Activated CD4-positive, alpha-beta memory T cell treated with anti-CD3 and anti-CD28 coated beads, Interleukin-2, amount 10 ng/mL, durations not matched to agents 7 days and 5 days (primary cell): Measurements from ENCODE around the gene UBXN4. TPM values are rescaled to one million over a fixed set of nuclear protein-coding genes. Genes with fewer than 3 reads are reported as not detected.
A peak's percentile ranks its signal among the peaks of the same experiment; 100 is the strongest.
"Not testable (repeated sequence)": the region's sequence is repeated elsewhere in the genome, so short reads cannot be mapped to it uniquely, and the experiment has no call there.

ENCODE experiments used
- CTCF ChIA-PET: fragments of 350-600 bp; sonication (Branson Sonifier 250); formaldehyde crosslinking; loops from one replicate; lab custom pipeline; 2021; ENCODE audit warnings: antibody characterized with exemption, inconsistent platforms; lab: Charles Lee
- POLR2A ChIA-PET: fragments of 350-600 bp; sonication (Branson Sonifier 250); formaldehyde crosslinking; loops from one replicate; lab custom pipeline; 2021; ENCODE audit warnings: antibody characterized with exemption; lab: Charles Lee
- DNase-seq: peaks from one replicate; pipeline ENCODE4 v3.0.0-alpha.2; 2020
- H3K27ac Mint-ChIP-seq: one replicate; pipeline ENCODE4 v1.8.0; 2021; ENCODE audit warnings: mild to moderate bottlenecking, mixed read lengths
- H3K27me3 Mint-ChIP-seq: one replicate; pipeline ENCODE4 v1.8.0; 2021; ENCODE audit warnings: mixed read lengths
- H3K36me3 Mint-ChIP-seq: one replicate; pipeline ENCODE4 v1.8.0; 2021; ENCODE audit warnings: low read depth, mixed read lengths
- H3K4me1 Mint-ChIP-seq: one replicate; pipeline ENCODE4 v1.8.0; 2021; ENCODE audit warnings: mixed read lengths
- H3K4me3 Mint-ChIP-seq: one replicate; pipeline ENCODE4 v1.8.0; 2021; ENCODE audit warnings: mild to moderate bottlenecking, mixed read lengths
- H3K9me3 Mint-ChIP-seq: one replicate; pipeline ENCODE4 v1.8.0; 2021; ENCODE audit warnings: mixed read lengths
- total RNA-seq, 2 experiments: library from RNA; stranded (reverse); gene quantifications; one replicate each; pipeline ENCODE4 v1.2.3, GENCODE V29; 2021

The UBXN4 gene
- total RNA-seq, 2 experiments from 2014 or later = 118 to 126 TPM

- H3K27me3 Mint-ChIP-seq = no peaks in the 10 kb centered on the region
- peaks cover 15% of the 10 kb centered on the region for H3K4me1 Mint-ChIP-seq
- DNase-seq = no peak
- peaks cover 16% of the 10 kb centered on the region for H3K9me3 Mint-ChIP-seq
- CTCF ChIA-PET = interaction anchor here (0.7 to 4.5 kb wide), 25 partner anchors 9 to 808 kb away, joined by 3 to 39 read pairs (median 6); no protein-coding TSS in a partner anchor
- peaks cover 15% of the 10 kb centered on the region for H3K36me3 Mint-ChIP-seq
- no peak overlapping the region for H3K27ac Mint-ChIP-seq
- POLR2A ChIA-PET = interaction anchor here (0.6 to 1.8 kb wide), 3 partner anchors 9 to 52 kb away, joined by 3 read pairs; no protein-coding TSS in a partner anchor
- H3K4me3 Mint-ChIP-seq = no peak overlapping the region
Observed at GRCh38 chr2:135796606-135797005, 55.0 kb downstream of the UBXN4 start.

GRCh38 chr2:135797497-135798274 lies 56.0 kb downstream of the UBXN4 start:
- H3K27me3 Mint-ChIP-seq = no peaks in the 10 kb centered on the region
- H3K4me1 Mint-ChIP-seq = peaks cover 12% of the 10 kb centered on the region
- H3K27ac Mint-ChIP-seq = no peak overlapping the region
- ChIA-PET CTCF (interaction anchor here (0.6 to 4.5 kb wide), 39 partner anchors 8 to 1047 kb away, joined by 3 to 39 read pairs (median 5); partner anchors contain the start of genes R3HDM1 and ZRANB3), POLR2A (interaction anchor here (0.6 to 1.8 kb wide), 3 partner anchors 12 to 25 kb away, joined by 3 to 4 read pairs (median 3); no protein-coding TSS in a partner anchor)
- H3K36me3 Mint-ChIP-seq = peaks cover 19% of the 10 kb centered on the region
- H3K4me3 Mint-ChIP-seq = no peak overlapping the region
- H3K9me3 Mint-ChIP-seq = peaks cover 24% of the 10 kb centered on the region
- DNase-seq = peak; percentile 80

GRCh38 chr2:135798275-135798705 lies 56.6 kb downstream of the UBXN4 start:
- Mint-ChIP-seq H3K27ac (no peak overlapping the region), H3K4me3 (no peak overlapping the region), H3K36me3 (peaks cover 19% of the 10 kb centered on the region), H3K27me3 (no peaks in the 10 kb centered on the region), H3K4me1 (peaks cover 8% of the 10 kb centered on the region), H3K9me3 (peaks cover 24% of the 10 kb centered on the region)
- ChIA-PET CTCF (interaction anchor here (0.6 to 4.5 kb wide), 28 partner anchors 8 to 809 kb away, joined by 3 to 39 read pairs (median 5); no protein-coding TSS in a partner anchor), POLR2A (interaction anchor here (0.7 kb wide), 1 partner anchor 22 kb away, joined by 4 read pairs; no protein-coding TSS in a partner anchor)
- DNase-seq = no peak

GRCh38 chr2:135798762-135799161 lies 57.1 kb downstream of the UBXN4 start:
- Mint-ChIP-seq H3K4me1 (peaks cover 8% of the 10 kb centered on the region), H3K27ac (no peak overlapping the region), H3K9me3 (peaks cover 24% of the 10 kb centered on the region), H3K36me3 (peaks cover 19% of the 10 kb centered on the region), H3K27me3 (no peaks in the 10 kb centered on the region), H3K4me3 (no peak overlapping the region)
- ChIA-PET POLR2A (no interaction called here), CTCF (interaction anchor here (0.6 to 4.5 kb wide), 18 partner anchors 7 to 1874 kb away, joined by 3 to 39 read pairs (median 6); no protein-coding TSS in a partner anchor)
- DNase-seq = no peak

- Mint-ChIP-seq H3K27me3 (no peaks in the 10 kb centered on the region), H3K4me3 (no peak overlapping the region), H3K9me3 (peaks cover 24% of the 10 kb centered on the region), H3K4me1 (peaks cover 6% of the 10 kb centered on the region), H3K27ac (no peak overlapping the region), H3K36me3 (peaks cover 19% of the 10 kb centered on the region)
- ChIA-PET CTCF (interaction anchor here (0.6 to 4.5 kb wide), 4 partner anchors 16 to 160 kb away, joined by 4 to 39 read pairs (median 16); no protein-coding TSS in a partner anchor), POLR2A (no interaction called here)
- no peak for DNase-seq
Observed at GRCh38 chr2:135799738-135800137, 58.1 kb downstream of the UBXN4 start.

- peaks cover 19% of the 10 kb centered on the region for H3K36me3 Mint-ChIP-seq
- H3K9me3 Mint-ChIP-seq = peaks cover 24% of the 10 kb centered on the region
- H3K27ac Mint-ChIP-seq = no peak overlapping the region
- no peaks in the 10 kb centered on the region for H3K27me3 Mint-ChIP-seq
- no peak overlapping the region for H3K4me3 Mint-ChIP-seq
- no peak for DNase-seq
- POLR2A ChIA-PET = no interaction called here
- H3K4me1 Mint-ChIP-seq = peaks cover 2% of the 10 kb centered on the region
- CTCF ChIA-PET = interaction anchor here (0.6 to 4.5 kb wide), 3 partner anchors 17 to 851 kb away, joined by 3 to 39 read pairs (median 4); no protein-coding TSS in a partner anchor
Observed at GRCh38 chr2:135800513-135801460, 59.1 kb downstream of the UBXN4 start.

DNA sequence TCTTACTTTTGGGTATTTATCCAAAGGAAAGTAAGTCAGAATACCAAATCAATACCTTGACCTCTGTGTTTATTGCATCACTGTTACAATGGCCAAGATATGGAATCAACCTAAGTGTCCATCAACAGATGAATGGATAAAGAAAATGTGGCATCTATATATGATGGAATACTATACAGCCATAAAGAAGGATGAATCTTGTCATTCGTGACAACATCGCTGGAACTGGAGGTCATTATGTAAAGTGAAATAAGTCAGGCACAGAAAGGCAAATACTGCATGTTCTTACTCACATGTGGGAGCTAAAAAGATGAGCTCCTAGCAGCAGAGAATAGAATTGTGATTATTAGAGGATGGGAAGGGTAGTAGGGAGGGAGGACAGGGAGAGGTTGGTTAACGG lies 60.7 kb downstream of the UBXN4 start:
- H3K9me3 Mint-ChIP-seq = peaks cover 24% of the 10 kb centered on the region
- no peak overlapping the region for H3K4me3 Mint-ChIP-seq
- H3K4me1 Mint-ChIP-seq = peaks cover 2% of the 10 kb centered on the region
- DNase-seq = no peak
- H3K27ac Mint-ChIP-seq = no peak overlapping the region
- ChIA-PET CTCF (interaction anchor here (1.0 to 1.1 kb wide), 2 partner anchors 18 to 74 kb away, joined by 3 read pairs; partner anchors contain the start of gene MCM6), POLR2A (no interaction called here)
- H3K36me3 Mint-ChIP-seq = peaks cover 19% of the 10 kb centered on the region
- no peaks in the 10 kb centered on the region for H3K27me3 Mint-ChIP-seq

DNA sequence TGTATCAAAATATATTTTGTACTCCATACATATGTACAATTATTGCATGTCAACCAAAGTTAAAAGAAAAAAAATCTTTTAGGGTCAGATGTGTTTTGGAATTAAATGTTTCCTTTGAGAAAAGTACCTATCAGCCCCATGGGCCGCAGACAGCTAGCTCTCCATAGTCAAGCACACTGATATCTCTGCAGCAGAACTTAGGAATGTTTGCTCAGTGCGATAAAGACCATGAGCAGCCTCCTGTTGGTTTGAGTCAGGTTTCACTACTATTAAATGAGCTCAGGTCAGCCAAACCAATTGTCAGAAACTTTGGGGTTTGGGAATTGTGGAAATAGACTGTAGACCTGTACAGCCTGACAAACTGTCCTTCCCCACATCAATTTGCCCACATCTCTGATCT lies 61.6 kb downstream of the UBXN4 start:
- Mint-ChIP-seq H3K36me3 (peaks cover 19% of the 10 kb centered on the region), H3K27ac (no peak overlapping the region), H3K4me3 (no peak overlapping the region), H3K27me3 (no peaks in the 10 kb centered on the region), H3K9me3 (peaks cover 24% of the 10 kb centered on the region), H3K4me1 (no peaks in the 10 kb centered on the region)
- CTCF ChIA-PET = interaction anchor here (0.6 to 1.1 kb wide), 2 partner anchors 73 to 91 kb away, joined by 3 read pairs; partner anchors contain the start of gene MCM6
- POLR2A ChIA-PET = interaction anchor here (1.1 kb wide), 1 partner anchor 11 kb away, joined by 4 read pairs; no protein-coding TSS in a partner anchor
- no peak for DNase-seq

DNA sequence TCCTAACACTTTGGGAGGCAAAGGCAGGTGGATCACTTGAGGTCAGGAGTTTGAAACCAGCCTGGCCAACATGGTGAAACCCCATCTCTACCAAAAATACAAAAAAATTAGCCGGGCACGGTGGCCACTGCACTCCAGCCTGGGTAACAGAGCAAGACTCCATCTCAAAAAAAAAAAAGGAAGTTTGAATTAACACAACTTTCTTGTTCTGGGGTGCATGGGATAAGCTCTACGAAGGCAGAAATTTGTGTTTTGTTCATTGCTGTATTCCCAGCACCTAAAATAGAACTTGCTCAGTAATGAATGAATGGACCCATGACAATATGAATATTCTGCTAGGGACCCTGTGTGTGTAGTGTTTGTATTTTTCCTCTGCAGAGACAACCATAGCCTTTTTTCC lies 66.2 kb downstream of the UBXN4 start:
- H3K27ac Mint-ChIP-seq, H3K36me3 Mint-ChIP-seq, DNase-seq, H3K4me1 Mint-ChIP-seq, H3K4me3 Mint-ChIP-seq, H3K9me3 Mint-ChIP-seq, POLR2A ChIA-PET, H3K27me3 Mint-ChIP-seq: not testable (repeated sequence)
- CTCF ChIA-PET = interaction anchor here (0.6 to 1.0 kb wide), 2 partner anchors 10 to 748 kb away, joined by 3 read pairs; no protein-coding TSS in a partner anchor

DNA sequence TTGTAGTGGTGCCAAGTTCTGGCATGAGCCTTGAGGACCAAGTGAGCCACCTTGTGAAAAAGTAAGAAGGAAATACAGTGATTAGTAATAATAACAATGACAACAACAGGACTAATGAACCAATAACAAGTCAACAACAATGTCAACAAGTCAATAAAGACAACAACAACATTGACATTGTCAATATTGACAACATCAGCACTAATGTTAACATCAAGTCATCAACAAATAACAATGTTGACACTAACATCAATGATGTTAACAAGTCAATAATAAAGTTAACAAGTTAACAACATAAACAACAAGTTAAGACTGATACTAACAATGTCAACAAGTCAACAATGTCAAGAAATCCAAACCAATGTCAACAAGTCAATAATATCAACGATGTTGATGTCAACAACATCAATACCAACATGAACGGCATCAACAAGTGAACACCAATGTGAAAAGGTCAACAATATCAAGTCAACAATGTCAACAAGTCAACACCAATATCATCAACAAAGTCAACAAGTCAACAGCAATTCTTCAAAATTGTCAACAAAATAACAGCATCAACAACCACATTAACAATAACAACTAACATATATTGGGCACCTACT lies 71.4 kb downstream of the UBXN4 start:
- H3K4me1 Mint-ChIP-seq = no peaks in the 10 kb centered on the region
- no peak for DNase-seq
- no peaks in the 10 kb centered on the region for H3K27me3 Mint-ChIP-seq
- H3K9me3 Mint-ChIP-seq = peaks cover 2% of the 10 kb centered on the region
- POLR2A ChIA-PET = no interaction called here
- H3K4me3 Mint-ChIP-seq = no peak overlapping the region
- H3K27ac Mint-ChIP-seq = no peak overlapping the region
- CTCF ChIA-PET = interaction anchor here (1.6 kb wide), 1 partner anchor 16 kb away, joined by 5 read pairs; no protein-coding TSS in a partner anchor
- H3K36me3 Mint-ChIP-seq = no peaks in the 10 kb centered on the region

DNA sequence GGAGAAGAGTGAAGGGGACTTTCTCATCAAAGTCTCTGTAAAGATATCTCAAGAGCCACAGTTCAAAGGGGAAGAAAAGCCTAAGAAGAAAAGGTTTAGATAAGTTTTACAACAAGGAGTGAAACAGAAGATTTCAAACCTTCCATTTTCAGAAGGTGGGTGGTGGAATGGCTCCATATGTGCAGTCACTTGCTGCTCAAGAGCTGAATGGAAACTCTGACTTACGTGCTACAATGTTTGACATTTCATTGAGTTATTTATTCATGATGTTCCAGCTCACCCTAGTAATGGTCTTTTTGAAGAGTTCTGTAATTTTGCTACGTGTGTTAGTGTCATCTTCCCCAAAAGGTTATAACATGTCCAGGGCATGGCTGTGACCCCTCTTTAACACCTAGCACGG lies 73.6 kb downstream of the UBXN4 start:
- no peak overlapping the region for H3K27ac Mint-ChIP-seq
- H3K27me3 Mint-ChIP-seq = no peaks in the 10 kb centered on the region
- CTCF ChIA-PET = interaction anchor here (0.7 kb wide), 1 partner anchor 63 kb away, joined by 4 read pairs; no protein-coding TSS in a partner anchor
- H3K4me3 Mint-ChIP-seq = no peak overlapping the region
- DNase-seq = no peak
- POLR2A ChIA-PET = no interaction called here
- H3K4me1 Mint-ChIP-seq = peaks cover 15% of the 10 kb centered on the region
- H3K9me3 Mint-ChIP-seq = peaks cover 2% of the 10 kb centered on the region
- no peaks in the 10 kb centered on the region for H3K36me3 Mint-ChIP-seq

GRCh38 chr2:135817466-135817865 lies 75.8 kb downstream of the UBXN4 start:
- no peak overlapping the region for H3K4me3 Mint-ChIP-seq
- CTCF ChIA-PET = interaction anchor here (4.5 kb wide), 1 partner anchor 19 kb away, joined by 28 read pairs; no protein-coding TSS in a partner anchor
- peaks cover 3% of the 10 kb centered on the region for H3K36me3 Mint-ChIP-seq
- no peak overlapping the region for H3K27ac Mint-ChIP-seq
- POLR2A ChIA-PET = no interaction called here
- peaks cover 30% of the 10 kb centered on the region for H3K4me1 Mint-ChIP-seq
- peaks cover 5% of the 10 kb centered on the region for H3K9me3 Mint-ChIP-seq
- H3K27me3 Mint-ChIP-seq = no peaks in the 10 kb centered on the region
- no peak for DNase-seq
